Skeletal muscle satellite cell (primary cell): ENCODE measurements around the gene XAB2.
"Not testable (repeated sequence)": the region's sequence is repeated elsewhere in the genome, so short reads cannot be mapped to it uniquely, and the experiment has no call there.

Source experiments
- H3K27me3 ChIP-seq: 2 replicates; pipeline ENCODE4 v1.7.0; 2013; ENCODE audit warnings: low read length; ENCODE audit not compliant: control insufficient read depth, insufficient read depth
- H3K36me3 ChIP-seq: 2 replicates; pipeline ENCODE4 v1.7.0; 2013; ENCODE audit warnings: mild to moderate bottlenecking, control low read depth, low read length; ENCODE audit not compliant: insufficient read depth
- H3K4me1 ChIP-seq: 2 replicates; pipeline ENCODE4 v1.7.0; 2013; ENCODE audit warnings: low read length; ENCODE audit not compliant: control insufficient read depth, insufficient read depth
- H3K4me2 ChIP-seq: 2 replicates; pipeline ENCODE4 v1.7.0; 2013; ENCODE audit warnings: mild to moderate bottlenecking, low read length
- H3K4me3 ChIP-seq: 2 replicates; pipeline ENCODE4 v1.7.0; 2013; ENCODE audit warnings: low read length
- H3K9ac ChIP-seq: 2 replicates; pipeline ENCODE4 v1.7.0; 2013; ENCODE audit warnings: mild to moderate bottlenecking, low read depth, low read length, moderate library complexity
- H3K9me3 ChIP-seq: replicated peaks from 2 replicates; pipeline ENCODE4 v1.7.0; 2013; ENCODE audit warnings: mild to moderate bottlenecking, control low read depth, low read length

The XAB2 gene

GRCh38 chr19:7647156-7647555, 17.8 kb upstream of the XAB2 start:
- no peak overlapping the region for H3K9ac ChIP-seq
- H3K9me3 ChIP-seq: no peaks in the 10 kb centered on the region
- H3K4me1 ChIP-seq: peaks cover under 1% of the 10 kb centered on the region
- peaks cover 9% of the 10 kb centered on the region for H3K27me3 ChIP-seq
- no peaks in the 10 kb centered on the region for H3K36me3 ChIP-seq
- no peak overlapping the region for H3K4me3 ChIP-seq
- H3K4me2 ChIP-seq: no peak overlapping the region

GRCh38 chr19:7646426-7646700, 17.0 kb upstream of the XAB2 start:
- no peaks in the 10 kb centered on the region for H3K9me3 ChIP-seq
- H3K4me3 ChIP-seq: no peak overlapping the region
- no peaks in the 10 kb centered on the region for H3K36me3 ChIP-seq
- no peak overlapping the region for H3K9ac ChIP-seq
- H3K27me3 ChIP-seq: peaks cover 9% of the 10 kb centered on the region
- no peak overlapping the region for H3K4me2 ChIP-seq
- H3K4me1 ChIP-seq: no peaks in the 10 kb centered on the region

GRCh38 chr19:7645656-7646425, 16.5 kb upstream of the XAB2 start:
- no peak overlapping the region for H3K9ac ChIP-seq
- H3K36me3 ChIP-seq: no peaks in the 10 kb centered on the region
- H3K9me3 ChIP-seq: no peaks in the 10 kb centered on the region
- no peaks in the 10 kb centered on the region for H3K4me1 ChIP-seq
- peaks cover 8% of the 10 kb centered on the region for H3K27me3 ChIP-seq
- no peak overlapping the region for H3K4me2 ChIP-seq
- H3K4me3 ChIP-seq: no peak overlapping the region

- H3K4me3 ChIP-seq: no peak overlapping the region
- peaks cover 1% of the 10 kb centered on the region for H3K27me3 ChIP-seq
- H3K4me1 ChIP-seq: no peaks in the 10 kb centered on the region
- H3K4me2 ChIP-seq: no peak overlapping the region
- H3K9me3 ChIP-seq: no peaks in the 10 kb centered on the region
- no peaks in the 10 kb centered on the region for H3K36me3 ChIP-seq
- H3K9ac ChIP-seq: no peak overlapping the region
Observed at GRCh38 chr19:7645163-7645562, 15.8 kb upstream of the XAB2 start.

GRCh38 chr19:7644550-7644877, 15.2 kb upstream of the XAB2 start:
- H3K4me2 ChIP-seq: no peak overlapping the region
- no peak overlapping the region for H3K4me3 ChIP-seq
- no peaks in the 10 kb centered on the region for H3K9me3 ChIP-seq
- no peaks in the 10 kb centered on the region for H3K36me3 ChIP-seq
- no peaks in the 10 kb centered on the region for H3K4me1 ChIP-seq
- H3K27me3 ChIP-seq: no peaks in the 10 kb centered on the region
- H3K9ac ChIP-seq: no peak overlapping the region

GRCh38 chr19:7643629-7644549, 14.5 kb upstream of the XAB2 start:
- H3K9me3 ChIP-seq, H3K36me3 ChIP-seq, H3K4me1 ChIP-seq, H3K9ac ChIP-seq, H3K4me2 ChIP-seq, H3K27me3 ChIP-seq, H3K4me3 ChIP-seq: not testable (repeated sequence)

- no peaks in the 10 kb centered on the region for H3K36me3 ChIP-seq
Observed at GRCh38 chr19:7643031-7643415, 13.7 kb upstream of the XAB2 start.

GRCh38 chr19:7642295-7643030, 13.1 kb upstream of the XAB2 start:
- H3K4me2 ChIP-seq: no peak overlapping the region
- H3K9me3 ChIP-seq: no peaks in the 10 kb centered on the region
- no peaks in the 10 kb centered on the region for H3K4me1 ChIP-seq
- no peak overlapping the region for H3K4me3 ChIP-seq
- peaks cover 7% of the 10 kb centered on the region for H3K27me3 ChIP-seq
- H3K9ac ChIP-seq: no peak overlapping the region
- H3K36me3 ChIP-seq: no peaks in the 10 kb centered on the region

More at GRCh38 chr19:7643031-7643415, 13.7 kb upstream of the XAB2 start:
- no peaks in the 10 kb centered on the region for H3K4me1 ChIP-seq
- no peak overlapping the region for H3K4me3 ChIP-seq
- no peak overlapping the region for H3K9ac ChIP-seq
- H3K27me3 ChIP-seq: peaks cover 2% of the 10 kb centered on the region
- no peak overlapping the region for H3K4me2 ChIP-seq
- H3K9me3 ChIP-seq: no peaks in the 10 kb centered on the region

GRCh38 chr19:7641290-7642276, 12.2 kb upstream of the XAB2 start:
- H3K9me3 ChIP-seq: no peaks in the 10 kb centered on the region
- H3K4me2 ChIP-seq: no peak overlapping the region
- H3K27me3 ChIP-seq: peaks cover 12% of the 10 kb centered on the region
- no peak overlapping the region for H3K4me3 ChIP-seq
- no peak overlapping the region for H3K9ac ChIP-seq
- no peaks in the 10 kb centered on the region for H3K4me1 ChIP-seq
- no peaks in the 10 kb centered on the region for H3K36me3 ChIP-seq

GRCh38 chr19:7640803-7641202, 11.5 kb upstream of the XAB2 start:
- peaks cover 19% of the 10 kb centered on the region for H3K27me3 ChIP-seq
- H3K4me1 ChIP-seq: no peaks in the 10 kb centered on the region
- no peak overlapping the region for H3K4me2 ChIP-seq
- H3K4me3 ChIP-seq: no peak overlapping the region
- H3K9ac ChIP-seq: no peak overlapping the region
- no peaks in the 10 kb centered on the region for H3K9me3 ChIP-seq
- no peaks in the 10 kb centered on the region for H3K36me3 ChIP-seq
